HepG2 (cell line): ENCODE data around the gene BCL2L13.

ENCODE experiments used
- CAMTA2 ChIP-seq: sonication (generic); formaldehyde crosslinking; IDR thresholded peaks from 2 replicates; pipeline ENCODE4 v1.4.0; 2020; ENCODE audit warnings: mild to moderate bottlenecking, missing genetic modification reagents, borderline replicate concordance
- KAT8 ChIP-seq: IDR thresholded peaks from 2 replicates; pipeline ENCODE4 v1.6.1; 2016; ENCODE audit warnings: missing genetic modification reagents, missing compliant biosample characterization

- TF ChIP-seq KAT8 (CRISPR knock-in tag) (no peak), CAMTA2 (no peak)
Observed at GRCh38 chr22:17712441-17712840, 73.9 kb downstream of the BCL2L13 start.
